Dendritic cell treated with granulocyte-macrophage colony-stimulating factor and Interleukin-4, amounts not matched to agents 40 ng/mL and 50 ng/mL, for 4 days (primary cell): Measurements from ENCODE around the gene IGSF1.
"Not testable (repeated sequence)": the region's sequence is repeated elsewhere in the genome, so short reads cannot be mapped to it uniquely, and the experiment has no call there.

Source experiments
- H3K27ac Mint-ChIP-seq: one replicate; pipeline ENCODE4 v1.8.0; 2022; ENCODE audit warnings: mild to moderate bottlenecking, mixed read lengths
- H3K27me3 Mint-ChIP-seq: one replicate; pipeline ENCODE4 v1.8.0; 2022; ENCODE audit warnings: mild to moderate bottlenecking, mixed read lengths
- H3K36me3 Mint-ChIP-seq: one replicate; pipeline ENCODE4 v1.8.0; 2022; ENCODE audit warnings: low read depth, mixed read lengths
- H3K4me1 Mint-ChIP-seq: one replicate; pipeline ENCODE4 v1.8.0; 2022; ENCODE audit warnings: low read depth, mixed read lengths
- H3K4me3 Mint-ChIP-seq: one replicate; pipeline ENCODE4 v1.8.0; 2022; ENCODE audit warnings: mild to moderate bottlenecking, moderate library complexity, mixed read lengths
- H3K9me3 Mint-ChIP-seq: one replicate; pipeline ENCODE4 v1.8.0; 2022; ENCODE audit warnings: mixed read lengths
- intact Hi-C: fragments of 100-400 bp; cut with micrococcal nuclease; formaldehyde crosslinking; loops from one replicate; pipeline ENCODE4 v1.15.0; 2022

The IGSF1 gene

GRCh38 chrX:131250984-131251738, 37.9 kb downstream of the IGSF1 start:
- H3K36me3 Mint-ChIP-seq, H3K27ac Mint-ChIP-seq, intact Hi-C loops, H3K4me3 Mint-ChIP-seq, H3K27me3 Mint-ChIP-seq, H3K4me1 Mint-ChIP-seq, H3K9me3 Mint-ChIP-seq: not testable (repeated sequence)

GRCh38 chrX:131239057-131239456, 50.0 kb downstream of the IGSF1 start:
- Mint-ChIP-seq H3K27ac (no peak overlapping the region), H3K9me3 (no peaks in the 10 kb centered on the region), H3K4me3 (no peak overlapping the region), H3K27me3 (no peaks in the 10 kb centered on the region), H3K4me1 (no peaks in the 10 kb centered on the region), H3K36me3 (no peaks in the 10 kb centered on the region)
- intact Hi-C loops: no loop called here

DNA sequence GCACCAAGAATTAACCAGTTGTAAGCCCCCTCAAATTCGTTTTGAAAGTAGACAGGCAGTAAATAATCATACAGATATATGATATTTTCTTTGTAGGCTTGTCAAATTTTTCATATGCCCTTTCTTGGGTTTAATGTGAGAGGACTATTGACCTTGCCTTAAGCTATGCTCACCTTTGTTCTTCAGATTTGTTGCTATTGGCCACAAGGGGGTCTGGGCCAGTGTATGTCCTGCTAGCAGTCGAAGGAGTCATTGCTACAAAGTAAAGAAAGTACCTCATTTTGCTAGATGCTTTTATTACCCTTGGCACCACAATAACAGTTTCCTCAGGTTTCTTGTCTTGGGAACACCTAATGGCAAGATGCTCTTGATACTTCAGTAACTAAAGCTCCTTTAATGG, 51.7 kb downstream of the IGSF1 start:
- H3K36me3 Mint-ChIP-seq: no peaks in the 10 kb centered on the region
- no peaks in the 10 kb centered on the region for H3K27me3 Mint-ChIP-seq
- no peaks in the 10 kb centered on the region for H3K9me3 Mint-ChIP-seq
- no peak overlapping the region for H3K27ac Mint-ChIP-seq
- no peak overlapping the region for H3K4me3 Mint-ChIP-seq
- intact Hi-C loops: no loop called here
- no peaks in the 10 kb centered on the region for H3K4me1 Mint-ChIP-seq

DNA sequence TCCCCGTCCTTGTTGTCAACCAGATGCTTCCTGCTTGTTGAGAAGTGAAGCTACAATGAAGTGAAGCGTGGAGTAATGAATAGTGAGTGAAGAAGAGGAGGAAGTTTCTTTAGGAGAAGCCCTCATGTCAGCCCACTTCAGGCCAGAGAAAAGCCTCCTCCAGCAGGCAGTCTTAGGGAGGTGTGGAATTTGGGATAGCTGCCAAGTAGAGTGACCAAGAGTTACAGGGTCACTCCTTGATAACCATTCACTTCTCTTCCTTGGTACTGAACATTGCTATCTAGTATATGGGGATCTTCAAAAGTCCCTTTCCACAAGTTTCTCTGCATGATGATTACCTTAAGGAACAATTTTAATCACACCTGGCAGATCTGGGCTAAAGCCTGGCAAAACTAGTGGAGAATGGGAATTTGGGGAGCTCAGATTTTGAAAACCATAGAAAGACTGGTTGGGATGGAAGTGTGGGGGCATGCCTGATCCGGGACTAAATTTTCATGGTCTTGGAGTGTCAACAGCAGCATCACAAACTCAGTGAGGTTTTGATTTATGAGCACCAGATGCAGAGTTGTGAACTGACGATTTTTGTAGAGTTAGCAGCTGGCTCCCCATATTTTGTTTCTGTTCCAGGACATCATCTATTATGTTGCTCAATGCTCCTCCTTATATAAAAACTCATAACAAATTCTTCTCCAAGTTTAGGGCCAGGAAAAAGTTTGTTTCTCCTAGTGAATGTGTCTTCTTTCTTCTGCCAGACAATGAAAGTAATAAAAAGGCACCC, 53.1 kb downstream of the IGSF1 start:
- Mint-ChIP-seq H3K36me3 (no peaks in the 10 kb centered on the region), H3K4me1 (no peaks in the 10 kb centered on the region), H3K27ac (no peak overlapping the region), H3K27me3 (no peaks in the 10 kb centered on the region), H3K9me3 (no peaks in the 10 kb centered on the region), H3K4me3 (no peak overlapping the region)
- intact Hi-C loops: no loop called here

- H3K36me3 Mint-ChIP-seq: no peaks in the 10 kb centered on the region
- no peaks in the 10 kb centered on the region for H3K4me1 Mint-ChIP-seq
- intact Hi-C loops: no loop called here
- no peak overlapping the region for H3K4me3 Mint-ChIP-seq
- no peak overlapping the region for H3K27ac Mint-ChIP-seq
- no peaks in the 10 kb centered on the region for H3K9me3 Mint-ChIP-seq
- no peaks in the 10 kb centered on the region for H3K27me3 Mint-ChIP-seq
Measured at GRCh38 chrX:131227608-131228007, 61.5 kb downstream of the IGSF1 start.

- Mint-ChIP-seq H3K36me3 (no peaks in the 10 kb centered on the region), H3K27me3 (no peaks in the 10 kb centered on the region), H3K4me1 (no peaks in the 10 kb centered on the region), H3K4me3 (no peak overlapping the region), H3K27ac (no peak overlapping the region), H3K9me3 (no peaks in the 10 kb centered on the region)
- intact Hi-C loops: no loop called here
Measured at GRCh38 chrX:131226591-131226990, 62.5 kb downstream of the IGSF1 start.

- intact Hi-C loops: no loop called here
- no peak overlapping the region for H3K27ac Mint-ChIP-seq
- H3K4me3 Mint-ChIP-seq: no peak overlapping the region
- H3K36me3 Mint-ChIP-seq: no peaks in the 10 kb centered on the region
- no peaks in the 10 kb centered on the region for H3K4me1 Mint-ChIP-seq
- no peaks in the 10 kb centered on the region for H3K27me3 Mint-ChIP-seq
- H3K9me3 Mint-ChIP-seq: no peaks in the 10 kb centered on the region
Measured at GRCh38 chrX:131225078-131225477, 64.0 kb downstream of the IGSF1 start.
